ENCODE measurements around the gene STAB1.

STAB1 gene

GRCh38 chr3:52507359-52507758, 12.2 kb downstream of the STAB1 start:
- DNase-seq = no peak

- DNase-seq = no peak
These were observed 14.7 kb downstream of the STAB1 start for GRCh38 chr3:52509753-52510328.

- DNase-seq = no peak
These were observed 16.4 kb downstream of the STAB1 start for GRCh38 chr3:52511509-52511908.

DNA sequence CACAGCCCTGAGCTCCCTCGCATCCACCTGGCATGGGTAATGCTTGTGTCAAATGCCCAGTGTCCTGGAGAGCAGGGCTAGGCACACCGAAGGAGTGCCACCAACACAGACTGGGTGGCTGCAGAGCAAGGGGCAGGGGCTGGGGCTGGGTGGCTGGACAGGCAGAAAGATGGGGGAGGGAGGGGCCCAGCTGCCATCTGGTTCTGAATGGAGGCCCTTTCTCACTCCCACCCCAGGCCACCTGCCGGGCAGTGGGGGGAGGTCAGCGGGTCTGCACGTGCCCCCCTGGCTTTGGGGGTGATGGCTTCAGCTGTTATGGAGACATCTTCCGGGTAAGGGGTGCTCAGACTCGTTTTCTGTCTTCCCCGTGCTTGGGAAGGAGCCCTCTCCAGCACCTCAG, 17.0 kb downstream of the STAB1 start:
- DNase-seq = no peak

GRCh38 chr3:52512727-52513126, 17.6 kb downstream of the STAB1 start:
- no peak for DNase-seq

DNA sequence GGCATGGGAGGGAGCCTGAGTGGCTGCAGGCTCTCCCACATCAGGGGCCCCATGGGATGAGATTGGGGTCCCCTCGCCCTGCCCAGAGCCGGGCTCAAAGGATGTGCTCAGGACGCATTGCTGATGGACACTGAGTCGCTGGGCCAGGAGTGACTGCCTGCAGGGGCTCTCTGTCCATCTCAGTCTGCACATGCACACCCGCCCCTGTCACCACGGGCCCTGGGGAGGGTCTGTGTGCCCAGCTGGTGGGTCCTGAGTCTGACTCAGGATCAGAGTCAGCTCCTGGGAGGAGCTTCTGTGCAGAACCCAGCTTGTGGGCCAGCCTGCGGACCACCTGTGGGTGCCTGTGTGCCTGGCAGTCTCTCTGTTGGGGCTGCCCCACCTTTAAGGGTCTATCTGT, 18.1 kb downstream of the STAB1 start:
- DNase-seq = no peak

DNA sequence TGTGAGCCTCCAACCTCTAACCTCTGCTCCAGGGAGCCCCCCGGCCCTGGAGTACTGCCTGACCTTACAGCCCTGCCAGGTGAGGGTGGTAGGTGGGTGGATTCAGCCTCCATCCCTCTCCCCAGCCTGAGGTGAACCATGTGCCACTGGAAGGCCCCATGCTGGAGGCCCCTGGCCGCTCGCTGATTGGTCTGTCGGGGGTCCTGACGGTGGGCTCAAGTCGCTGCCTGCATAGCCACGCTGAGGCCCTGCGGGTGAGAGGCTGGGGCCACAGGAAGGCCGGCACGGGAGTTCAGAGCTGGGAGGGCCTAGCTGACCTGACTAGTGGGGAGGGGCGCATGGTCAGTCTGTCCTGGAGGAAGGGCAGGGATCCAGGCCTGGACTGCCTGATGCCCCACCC, 19.4 kb downstream of the STAB1 start:
- DNase-seq = no peak

DNA sequence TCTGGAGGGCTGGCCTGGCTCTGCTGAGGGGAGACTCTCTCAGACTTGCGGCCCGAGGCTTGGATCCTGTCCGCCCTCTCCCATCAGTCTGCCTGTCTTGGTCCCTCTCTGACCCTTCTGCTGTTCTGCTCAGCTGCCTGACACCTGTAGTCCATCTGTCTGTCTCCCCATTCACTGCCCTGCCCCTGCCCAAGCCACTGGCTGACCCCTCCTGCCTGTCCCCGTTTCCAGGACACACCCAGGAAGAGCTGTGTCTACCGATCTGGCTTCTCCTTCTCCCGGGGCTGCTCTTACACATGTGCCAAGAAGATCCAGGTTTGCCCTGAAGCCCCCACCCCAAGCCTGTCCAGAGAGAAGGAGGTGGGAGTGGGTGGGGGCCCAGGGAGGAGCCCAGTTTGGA, 20.1 kb downstream of the STAB1 start:
- DNase-seq = no peak

DNA sequence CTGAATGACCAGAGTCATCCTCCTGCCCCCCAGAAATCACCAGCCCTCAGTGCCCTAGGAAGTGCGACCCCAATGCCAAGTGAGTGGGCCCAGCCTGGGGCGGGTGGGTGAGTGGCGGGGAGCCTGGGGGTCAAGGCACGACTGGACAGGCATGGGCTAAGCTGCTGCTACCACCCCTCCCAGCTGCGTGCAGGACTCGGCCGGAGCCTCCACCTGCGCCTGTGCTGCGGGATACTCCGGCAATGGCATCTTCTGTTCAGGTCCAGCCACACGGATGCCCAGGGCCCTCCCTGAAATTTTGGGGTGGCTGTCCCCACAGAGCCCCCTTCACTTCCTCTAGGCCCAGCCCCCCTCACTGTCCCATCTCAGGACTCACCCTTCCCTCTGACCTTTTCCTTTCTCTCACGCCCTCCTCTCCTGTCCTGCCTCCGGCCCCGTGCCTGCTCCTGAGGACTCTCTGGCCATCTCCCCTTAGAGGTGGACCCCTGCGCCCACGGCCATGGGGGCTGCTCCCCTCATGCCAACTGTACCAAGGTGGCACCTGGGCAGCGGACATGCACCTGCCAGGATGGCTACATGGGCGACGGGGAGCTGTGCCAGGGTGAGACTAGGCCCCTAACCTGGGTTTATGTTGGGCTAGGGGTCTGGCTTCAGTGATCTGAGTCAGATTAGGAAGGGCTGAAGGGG, 21.5 kb downstream of the STAB1 start:
- no peak for DNase-seq

- no peak for DNase-seq
These were observed 22.9 kb downstream of the STAB1 start for GRCh38 chr3:52517796-52518722.

DNA sequence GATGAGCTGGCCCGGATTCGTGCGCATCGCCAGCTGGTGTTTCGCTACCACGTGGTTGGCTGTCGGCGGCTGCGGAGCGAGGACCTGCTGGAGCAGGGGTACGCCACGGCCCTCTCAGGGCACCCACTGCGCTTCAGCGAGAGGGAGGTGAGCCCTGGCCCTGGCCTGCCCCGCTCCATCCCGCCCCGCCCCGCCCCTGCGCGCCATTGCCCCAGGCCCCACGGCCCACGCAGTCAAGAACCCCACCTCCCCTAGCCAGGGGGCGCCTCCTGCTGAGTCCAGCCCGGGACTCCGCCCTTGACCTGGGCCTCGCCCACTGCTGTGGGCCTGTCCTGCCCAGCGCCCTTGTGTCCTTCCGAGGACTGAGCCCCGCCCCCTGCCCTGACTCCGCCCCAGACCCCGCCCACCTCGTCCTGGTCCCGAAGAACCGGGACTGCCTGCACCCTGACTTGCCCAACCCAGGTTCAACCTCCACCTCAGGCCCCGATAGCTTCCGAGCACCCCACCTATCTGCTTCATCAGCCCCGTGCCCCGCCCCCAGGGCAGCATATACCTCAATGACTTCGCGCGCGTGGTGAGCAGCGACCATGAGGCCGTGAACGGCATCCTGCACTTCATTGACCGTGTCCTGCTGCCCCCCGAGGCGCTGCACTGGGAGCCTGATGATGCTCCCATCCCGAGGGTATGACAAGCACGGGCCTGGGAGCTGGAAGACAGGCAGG, 23.7 kb downstream of the STAB1 start:
- DNase-seq = no peak

GRCh38 chr3:52519445-52520140, 24.5 kb downstream of the STAB1 start:
- DNase-seq = no peak

DNA sequence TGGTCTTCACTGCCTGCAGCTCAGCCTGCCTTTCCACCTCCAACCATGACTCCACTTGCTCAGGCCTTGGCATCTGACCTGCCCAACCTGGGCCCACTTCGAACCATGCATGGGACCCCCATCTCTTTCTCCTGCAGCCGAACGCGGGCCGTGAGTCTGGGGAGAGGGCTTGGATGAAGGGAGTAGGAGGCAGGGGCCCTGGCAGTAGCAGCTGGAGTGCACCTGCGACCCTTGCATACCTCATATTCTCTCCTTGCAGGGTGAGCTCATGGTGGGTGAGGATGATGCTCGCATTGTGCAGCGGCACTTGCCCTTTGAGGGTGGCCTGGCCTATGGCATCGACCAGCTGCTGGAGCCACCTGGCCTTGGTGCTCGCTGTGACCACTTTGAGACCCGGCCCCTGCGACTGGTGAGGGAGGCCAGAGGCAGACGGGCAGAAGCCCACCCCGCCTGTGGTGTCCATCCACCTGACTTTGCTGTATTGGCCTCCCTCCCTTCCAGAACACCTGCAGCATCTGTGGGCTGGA, 25.1 kb downstream of the STAB1 start:
- DNase-seq = no peak

DNA sequence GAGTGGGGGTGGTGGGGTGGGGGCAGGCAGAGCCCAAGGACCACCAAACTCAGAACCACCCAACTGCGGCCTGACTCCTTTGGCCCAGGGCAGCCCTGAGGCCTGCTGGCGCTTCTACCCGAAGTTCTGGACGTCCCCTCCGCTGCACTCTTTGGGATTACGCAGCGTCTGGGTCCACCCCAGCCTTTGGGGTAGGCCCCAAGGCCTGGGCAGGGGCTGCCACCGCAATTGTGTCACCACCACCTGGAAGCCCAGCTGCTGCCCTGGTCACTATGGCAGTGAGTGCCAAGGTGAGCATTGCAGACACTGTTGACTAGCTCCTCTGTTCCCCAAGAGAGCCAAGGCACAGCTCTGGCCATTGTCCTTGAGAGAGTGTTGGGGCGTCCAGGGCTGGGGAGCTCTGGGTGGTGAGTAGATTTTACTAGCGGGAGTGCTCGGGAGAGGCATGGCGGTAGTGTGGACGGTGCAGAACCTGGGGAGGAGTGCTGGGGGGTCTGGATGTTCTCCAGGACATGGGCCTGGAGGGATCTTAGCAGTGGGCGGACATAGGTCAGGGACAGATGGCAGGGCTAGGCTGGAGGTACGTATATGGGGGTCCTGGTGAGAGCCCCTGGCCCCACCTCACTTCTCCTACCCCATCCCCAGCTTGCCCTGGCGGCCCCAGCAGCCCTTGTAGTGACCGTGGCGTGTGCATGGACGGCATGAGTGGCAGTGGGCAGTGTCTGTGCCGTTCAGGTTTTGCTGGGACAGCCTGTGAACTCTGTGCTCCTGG, 25.8 kb downstream of the STAB1 start:
- no peak for DNase-seq

GRCh38 chr3:52521488-52521824, 26.3 kb downstream of the STAB1 start:
- no peak for DNase-seq

DNA sequence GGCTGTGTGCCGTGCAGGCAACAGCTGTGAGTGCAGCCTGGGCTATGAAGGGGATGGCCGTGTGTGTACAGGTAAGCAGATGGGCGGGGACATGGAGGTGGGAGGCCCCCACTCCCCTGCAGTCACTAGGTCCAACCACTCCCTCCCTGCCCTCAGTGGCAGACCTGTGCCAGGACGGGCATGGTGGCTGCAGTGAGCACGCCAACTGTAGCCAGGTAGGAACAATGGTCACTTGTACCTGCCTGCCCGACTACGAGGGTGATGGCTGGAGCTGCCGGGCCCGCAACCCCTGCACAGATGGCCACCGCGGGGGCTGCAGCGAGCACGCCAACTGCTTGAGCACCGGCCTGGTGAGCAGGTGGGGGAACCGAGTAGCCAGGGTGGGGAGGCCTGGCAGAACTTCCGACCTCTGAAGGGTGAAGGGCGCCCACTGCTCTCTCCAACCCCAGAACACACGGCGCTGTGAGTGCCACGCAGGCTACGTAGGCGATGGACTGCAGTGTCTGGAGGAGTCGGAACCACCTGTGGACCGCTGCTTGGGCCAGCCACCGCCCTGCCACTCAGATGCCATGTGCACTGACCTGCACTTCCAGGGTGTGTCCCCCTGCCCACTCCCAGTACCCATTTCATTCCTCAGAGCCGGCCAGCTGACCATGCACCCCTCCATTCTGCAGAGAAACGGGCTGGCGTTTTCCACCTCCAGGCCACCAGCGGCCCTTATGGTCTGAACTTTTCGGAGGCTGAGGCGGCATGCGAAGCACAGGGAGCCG, 26.9 kb downstream of the STAB1 start:
- no peak for DNase-seq

- no peak for DNase-seq
These were observed 27.6 kb downstream of the STAB1 start for GRCh38 chr3:52522651-52523251.

- DNase-seq = no peak
These were observed 28.5 kb downstream of the STAB1 start for GRCh38 chr3:52523386-52524257.

DNA sequence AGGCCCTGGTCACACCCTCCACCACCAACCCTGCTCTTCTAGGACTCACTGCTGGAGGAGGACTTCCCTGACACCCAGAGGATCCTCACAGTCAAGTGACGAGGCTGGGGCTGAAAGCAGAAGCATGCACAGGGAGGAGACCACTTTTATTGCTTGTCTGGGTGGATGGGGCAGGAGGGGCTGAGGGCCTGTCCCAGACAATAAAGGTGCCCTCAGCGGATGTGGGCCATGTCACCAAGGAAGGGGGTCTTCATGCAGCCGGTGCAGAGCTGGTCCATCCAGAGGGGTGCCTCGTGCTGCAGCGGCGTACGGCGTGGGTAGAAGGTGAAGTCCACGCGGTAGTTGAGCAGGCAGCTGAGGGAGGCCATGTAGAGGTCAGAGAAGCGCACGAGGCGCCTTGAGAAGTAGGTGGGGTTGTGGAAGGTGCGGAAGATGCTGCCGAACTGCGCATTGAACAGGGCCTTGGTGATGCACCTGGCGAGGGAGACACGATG, 29.2 kb downstream of the STAB1 start:
- no peak for DNase-seq
